ENCODE measurements around the gene HEMGN.

HEMGN gene, protein sequence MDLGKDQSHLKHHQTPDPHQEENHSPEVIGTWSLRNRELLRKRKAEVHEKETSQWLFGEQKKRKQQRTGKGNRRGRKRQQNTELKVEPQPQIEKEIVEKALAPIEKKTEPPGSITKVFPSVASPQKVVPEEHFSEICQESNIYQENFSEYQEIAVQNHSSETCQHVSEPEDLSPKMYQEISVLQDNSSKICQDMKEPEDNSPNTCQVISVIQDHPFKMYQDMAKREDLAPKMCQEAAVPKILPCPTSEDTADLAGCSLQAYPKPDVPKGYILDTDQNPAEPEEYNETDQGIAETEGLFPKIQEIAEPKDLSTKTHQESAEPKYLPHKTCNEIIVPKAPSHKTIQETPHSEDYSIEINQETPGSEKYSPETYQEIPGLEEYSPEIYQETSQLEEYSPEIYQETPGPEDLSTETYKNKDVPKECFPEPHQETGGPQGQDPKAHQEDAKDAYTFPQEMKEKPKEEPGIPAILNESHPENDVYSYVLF

DNA sequence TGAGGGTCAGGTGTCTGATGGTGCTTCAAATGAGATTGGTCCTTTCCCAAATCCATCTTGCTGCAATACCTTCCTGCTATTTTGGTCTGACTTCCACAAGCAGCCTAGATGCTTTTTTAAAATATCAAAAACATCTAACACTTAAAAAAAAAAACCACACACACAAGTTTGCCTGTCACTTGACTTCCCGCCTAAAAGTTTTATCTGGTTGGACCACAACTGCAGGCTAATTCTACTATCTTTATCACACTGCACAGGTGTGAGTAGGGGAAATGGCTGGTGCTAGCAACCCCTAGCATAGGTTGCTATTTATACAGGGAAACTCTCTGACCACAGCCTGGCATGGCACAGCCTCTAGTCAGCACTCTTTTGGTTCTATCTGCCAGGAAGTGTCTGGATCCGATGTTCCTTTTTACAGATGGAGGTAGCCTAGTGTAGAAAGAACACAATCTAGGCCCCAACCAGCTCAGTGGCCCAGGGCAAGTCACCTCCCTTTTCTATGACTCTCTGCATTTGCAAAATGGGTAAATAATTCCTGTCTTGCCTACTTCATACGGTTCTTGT lies at the start of gene HEMGN:
TSS of gene HEMGN (minus strand) at position 92 of the 564 bp plus-strand sequence. CDS start at position 56, 36 bp downstream.
- Histone ChIP-seq H3K27ac (ENCODE audit: low read depth, low read length) (no peak within 1 kb of the TSS), H3K4me1 (ENCODE audit: control insufficient read depth, insufficient read depth, low read length) (no peaks in the 10 kb centered on the region), H3K9ac (ENCODE audit: low read length) (no peak within 1 kb of the TSS), H3K4me3 (ENCODE audit: low read length) (no peak within 1 kb of the TSS), H3K36me3 (ENCODE audit: control insufficient read depth, insufficient read depth, low read length) (no peaks in the 10 kb centered on the region), H3K27me3 (ENCODE audit: control insufficient read depth, insufficient read depth, low read length) (no peaks in the 10 kb centered on the region)

DNA sequence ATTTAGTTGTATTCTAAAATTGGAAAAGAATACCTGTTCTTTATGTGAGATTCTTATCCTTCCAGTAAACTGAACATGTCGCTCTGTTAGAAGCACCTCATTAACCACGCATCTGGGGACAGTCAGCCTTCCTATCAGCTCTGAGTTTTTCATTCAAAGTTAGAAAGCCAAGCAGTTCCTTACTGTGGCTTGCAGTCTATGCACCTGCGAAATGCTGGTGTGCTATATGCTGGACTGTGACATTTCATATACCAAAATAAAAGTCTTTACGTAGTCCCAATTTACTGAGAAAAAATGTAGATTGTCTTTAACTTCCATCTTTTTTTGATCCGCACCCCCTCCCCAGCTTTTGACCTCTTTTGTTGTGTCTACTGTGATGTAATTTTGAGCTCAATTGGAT lies 49.5 kb upstream of the HEMGN start:
- no peak overlapping the region for H3K4me3 ChIP-seq (ENCODE audit: low read length)
- no peak overlapping the region for H3K27ac ChIP-seq (ENCODE audit: low read depth, low read length)
- H3K36me3 ChIP-seq (ENCODE audit: control insufficient read depth, insufficient read depth, low read length): no peaks in the 10 kb centered on the region
- no peak overlapping the region for H3K9ac ChIP-seq (ENCODE audit: low read length)
- no peaks in the 10 kb centered on the region for H3K27me3 ChIP-seq (ENCODE audit: control insufficient read depth, insufficient read depth, low read length)
- H3K4me1 ChIP-seq (ENCODE audit: control insufficient read depth, insufficient read depth, low read length): peaks cover 20% of the 10 kb centered on the region

- Histone ChIP-seq H3K4me3 (ENCODE audit: low read length) (peak overlapping the region; percentile 92), H3K36me3 (ENCODE audit: control insufficient read depth, insufficient read depth, low read length) (no peaks in the 10 kb centered on the region), H3K27ac (ENCODE audit: low read depth, low read length) (peak overlapping the region; percentile 97), H3K4me1 (ENCODE audit: control insufficient read depth, insufficient read depth, low read length) (peaks cover 14% of the 10 kb centered on the region), H3K9ac (ENCODE audit: low read length) (peak overlapping the region; percentile 95), H3K27me3 (ENCODE audit: control insufficient read depth, insufficient read depth, low read length) (no peaks in the 10 kb centered on the region)
Observed at GRCh38 chr9:97985058-97985861, 47.3 kb upstream of the HEMGN start.

GRCh38 chr9:97984188-97985057 lies 46.5 kb upstream of the HEMGN start:
- peak overlapping the region; percentile 92 for H3K4me3 ChIP-seq (ENCODE audit: low read length)
- H3K4me1 ChIP-seq (ENCODE audit: control insufficient read depth, insufficient read depth, low read length): peaks cover 9% of the 10 kb centered on the region
- peak overlapping the region; percentile 95 for H3K9ac ChIP-seq (ENCODE audit: low read length)
- peak overlapping the region; percentile 97 for H3K27ac ChIP-seq (ENCODE audit: low read depth, low read length)
- H3K27me3 ChIP-seq (ENCODE audit: control insufficient read depth, insufficient read depth, low read length): no peaks in the 10 kb centered on the region
- no peaks in the 10 kb centered on the region for H3K36me3 ChIP-seq (ENCODE audit: control insufficient read depth, insufficient read depth, low read length)

DNA sequence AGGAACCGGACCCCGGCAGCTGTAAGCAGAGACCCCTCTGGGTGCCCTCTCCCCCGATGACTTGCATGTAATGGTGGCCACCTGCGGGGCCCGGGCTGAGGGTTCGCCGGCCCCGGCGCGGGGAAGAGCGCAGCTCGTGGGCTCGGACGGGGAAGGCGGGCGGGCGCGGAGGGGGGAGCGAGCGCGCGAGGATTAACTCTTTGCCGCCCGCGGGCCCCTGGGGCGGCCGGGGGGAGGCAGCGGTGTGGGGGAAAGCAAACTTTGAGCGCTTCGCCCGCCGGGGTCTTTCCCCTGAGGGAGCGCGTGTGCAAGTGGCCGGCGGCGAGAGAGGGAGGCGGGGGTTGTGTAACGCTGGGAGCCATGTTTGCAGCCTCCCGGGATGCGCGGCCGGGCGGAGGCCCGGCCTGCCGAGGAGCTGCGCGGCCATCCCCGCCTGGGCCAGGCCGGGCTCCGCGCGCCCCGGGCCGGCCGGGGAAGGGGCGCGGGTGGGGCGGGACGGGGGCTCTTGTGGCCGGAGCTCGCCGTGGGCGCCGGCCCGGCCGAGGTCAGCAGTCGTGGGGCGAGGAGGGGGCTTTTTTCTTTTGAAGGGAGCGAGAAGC lies 45.7 kb upstream of the HEMGN start:
- Histone ChIP-seq H3K4me1 (ENCODE audit: control insufficient read depth, insufficient read depth, low read length) (peaks cover 4% of the 10 kb centered on the region), H3K36me3 (ENCODE audit: control insufficient read depth, insufficient read depth, low read length) (no peaks in the 10 kb centered on the region), H3K27ac (ENCODE audit: low read depth, low read length) (peak overlapping the region; percentile 97), H3K4me3 (ENCODE audit: low read length) (peak overlapping the region; percentile 92), H3K9ac (ENCODE audit: low read length) (peak overlapping the region; percentile 95), H3K27me3 (ENCODE audit: control insufficient read depth, insufficient read depth, low read length) (no peaks in the 10 kb centered on the region)

DNA sequence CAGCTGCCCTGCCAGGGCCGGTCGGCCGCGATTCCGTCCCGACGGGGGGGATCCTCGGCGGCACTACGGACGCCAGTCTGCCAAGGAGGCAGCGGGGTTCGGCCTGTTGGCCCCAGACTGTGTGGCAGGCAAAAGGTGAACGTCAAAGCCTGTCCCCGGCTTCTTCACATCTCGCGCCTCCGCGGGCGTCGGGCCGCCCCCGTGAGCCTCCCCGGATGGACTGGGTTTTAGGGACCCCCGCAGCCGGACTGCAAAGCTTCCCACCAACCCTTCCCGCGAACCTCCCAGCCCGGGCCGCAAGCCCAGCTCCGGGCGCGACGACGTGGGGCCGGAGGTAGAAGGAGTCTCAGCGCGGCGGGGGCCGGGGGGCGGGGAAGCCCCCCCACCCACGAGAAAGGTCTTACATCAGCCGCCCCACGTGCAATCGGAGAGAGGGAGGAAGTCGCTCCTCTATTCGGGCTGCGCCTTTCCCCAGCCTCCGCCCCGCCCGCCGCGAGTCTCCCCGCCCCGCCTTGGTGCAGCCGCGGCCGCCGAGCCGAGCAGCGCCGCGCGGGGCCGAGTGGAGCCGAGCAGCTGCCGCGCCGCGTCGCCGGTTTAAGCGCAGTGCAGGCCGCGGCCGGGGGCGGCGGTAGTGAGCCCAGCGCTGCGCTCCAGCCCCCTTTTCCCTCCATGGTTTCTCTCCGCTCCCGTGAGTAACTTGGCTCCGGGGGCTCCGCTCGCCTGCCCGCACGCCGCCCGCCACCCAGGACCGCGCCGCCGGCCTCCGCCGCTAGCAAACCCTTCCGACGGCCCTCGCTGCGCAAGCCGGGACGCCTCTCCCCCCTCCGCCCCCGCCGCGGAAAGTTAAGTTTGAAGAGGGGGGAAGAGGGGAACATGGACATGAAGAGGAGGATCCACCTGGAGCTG lies 45.0 kb upstream of the HEMGN start, which contains the start of gene ANP32B:
TSS of gene ANP32B (plus strand) at position 659 of the 906 bp plus-strand sequence. CDS start at position 874, 215 bp downstream.
- H3K4me3 ChIP-seq (ENCODE audit: low read length): peak within 1 kb of the TSS; percentile 92
- no peaks in the 10 kb centered on the region for H3K27me3 ChIP-seq (ENCODE audit: control insufficient read depth, insufficient read depth, low read length)
- peak within 1 kb of the TSS; percentile 97 for H3K27ac ChIP-seq (ENCODE audit: low read depth, low read length)
- H3K36me3 ChIP-seq (ENCODE audit: control insufficient read depth, insufficient read depth, low read length): no peaks in the 10 kb centered on the region
- H3K4me1 ChIP-seq (ENCODE audit: control insufficient read depth, insufficient read depth, low read length): peaks cover 4% of the 10 kb centered on the region
- peak within 1 kb of the TSS; percentile 95 for H3K9ac ChIP-seq (ENCODE audit: low read length)

DNA sequence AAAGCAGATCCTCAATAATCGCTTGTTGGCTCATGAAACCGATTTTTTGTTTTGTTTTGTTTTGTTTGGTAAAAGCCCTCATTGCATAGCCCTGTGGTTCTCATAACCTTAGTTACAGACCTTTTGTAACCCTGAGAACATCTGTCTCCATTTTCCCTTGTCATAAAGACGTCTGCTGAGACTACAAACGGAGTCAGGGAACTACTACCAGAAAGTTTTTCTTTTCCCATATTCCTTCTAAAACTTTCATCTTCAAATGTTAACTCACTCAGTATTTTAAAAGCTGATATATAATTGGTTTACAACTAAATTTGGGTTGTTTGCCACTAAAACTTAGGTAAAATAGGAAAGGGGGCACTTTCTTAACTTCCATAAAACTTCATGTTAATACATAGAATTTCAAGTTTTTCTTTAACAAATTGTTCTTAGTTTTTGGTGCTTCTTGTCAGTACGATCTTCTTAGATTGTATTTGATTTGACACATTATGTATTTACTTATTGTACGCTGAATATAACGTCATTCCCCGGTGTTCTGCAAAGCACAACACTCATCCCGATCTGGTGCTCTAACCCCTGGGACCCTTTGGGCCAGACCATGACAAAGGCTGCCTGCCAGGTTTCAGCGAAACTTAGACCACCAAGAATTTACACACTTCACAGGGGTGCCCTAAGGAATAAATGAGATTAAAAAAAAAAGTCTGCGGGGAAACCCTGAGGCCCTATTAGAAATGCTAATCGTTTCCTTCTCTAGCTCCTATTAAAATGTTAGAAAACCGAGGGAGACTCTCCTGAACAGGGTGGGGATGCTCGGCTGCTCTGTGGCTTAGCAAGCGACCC lies 44.1 kb upstream of the HEMGN start:
- H3K27me3 ChIP-seq (ENCODE audit: control insufficient read depth, insufficient read depth, low read length): no peaks in the 10 kb centered on the region
- H3K27ac ChIP-seq (ENCODE audit: low read depth, low read length): peak overlapping the region; percentile 84
- H3K9ac ChIP-seq (ENCODE audit: low read length): peak overlapping the region; percentile 32
- peak overlapping the region; percentile 67 for H3K4me3 ChIP-seq (ENCODE audit: low read length)
- no peaks in the 10 kb centered on the region for H3K36me3 ChIP-seq (ENCODE audit: control insufficient read depth, insufficient read depth, low read length)
- peaks cover 4% of the 10 kb centered on the region for H3K4me1 ChIP-seq (ENCODE audit: control insufficient read depth, insufficient read depth, low read length)

GRCh38 chr9:97980918-97981845 lies 43.2 kb upstream of the HEMGN start:
- Histone ChIP-seq H3K9ac (ENCODE audit: low read length) (no peak overlapping the region), H3K27ac (ENCODE audit: low read depth, low read length) (peak overlapping the region; percentile 15), H3K36me3 (ENCODE audit: control insufficient read depth, insufficient read depth, low read length) (no peaks in the 10 kb centered on the region), H3K4me1 (ENCODE audit: control insufficient read depth, insufficient read depth, low read length) (no peaks in the 10 kb centered on the region), H3K4me3 (ENCODE audit: low read length) (no peak overlapping the region), H3K27me3 (ENCODE audit: control insufficient read depth, insufficient read depth, low read length) (no peaks in the 10 kb centered on the region)

GRCh38 chr9:97980479-97980803 lies 42.5 kb upstream of the HEMGN start:
- H3K27me3 ChIP-seq (ENCODE audit: control insufficient read depth, insufficient read depth, low read length): no peaks in the 10 kb centered on the region
- H3K4me3 ChIP-seq (ENCODE audit: low read length): no peak overlapping the region
- H3K4me1 ChIP-seq (ENCODE audit: control insufficient read depth, insufficient read depth, low read length): no peaks in the 10 kb centered on the region
- no peak overlapping the region for H3K9ac ChIP-seq (ENCODE audit: low read length)
- no peak overlapping the region for H3K27ac ChIP-seq (ENCODE audit: low read depth, low read length)
- H3K36me3 ChIP-seq (ENCODE audit: control insufficient read depth, insufficient read depth, low read length): no peaks in the 10 kb centered on the region

All from rectal smooth muscle tissue (tissue), 1 donor.